HG02852 (cell line): ENCODE data around the gene TTLL12.

Experiments used
- ATAC-seq: cut with Tn5 transposase; IDR thresholded peaks from one replicate; pipeline ENCODE4 v1.9.1; 2021; ENCODE audit warnings: mild to moderate bottlenecking, moderate library complexity; ENCODE audit not compliant: unreplicated experiment

The TTLL12 gene

GRCh38 chr22:43186272-43187170, at the start of gene TTLL12:
Gene TTLL12, minus strand, starts transcription at chr22:43187134. Its CDS starts 65 bp downstream, at chr22:43187069.
- no peak for ATAC-seq

GRCh38 chr22:43235445-43236409, 48.8 kb upstream of the TTLL12 start:
- ATAC-seq, result no peak

GRCh38 chr22:43234264-43234988, 47.5 kb upstream of the TTLL12 start:
- no peak for ATAC-seq

GRCh38 chr22:43233529-43233928, 46.6 kb upstream of the TTLL12 start:
- no peak for ATAC-seq

- ATAC-seq, result no peak
Measured at GRCh38 chr22:43232445-43232844, 45.5 kb upstream of the TTLL12 start.

- no peak for ATAC-seq
Measured at GRCh38 chr22:43231724-43232034, 44.7 kb upstream of the TTLL12 start.

- ATAC-seq, result no peak
Measured at GRCh38 chr22:43230971-43231723, 44.2 kb upstream of the TTLL12 start.

- no peak for ATAC-seq
Measured at GRCh38 chr22:43230571-43230970, 43.6 kb upstream of the TTLL12 start.

GRCh38 chr22:43228863-43229262, 41.9 kb upstream of the TTLL12 start:
- no peak for ATAC-seq

- no peak for ATAC-seq
Measured at GRCh38 chr22:43228330-43228729, 41.4 kb upstream of the TTLL12 start.

GRCh38 chr22:43227239-43227630, 40.3 kb upstream of the TTLL12 start:
- ATAC-seq, result no peak

- ATAC-seq, result no peak
Measured at GRCh38 chr22:43226377-43227238, 39.7 kb upstream of the TTLL12 start.

GRCh38 chr22:43225609-43226008, 38.7 kb upstream of the TTLL12 start:
- ATAC-seq, result no peak

GRCh38 chr22:43222987-43223386, 36.1 kb upstream of the TTLL12 start:
- no peak for ATAC-seq

- ATAC-seq, result no peak
Measured at GRCh38 chr22:43222262-43222661, 35.3 kb upstream of the TTLL12 start.

GRCh38 chr22:43220625-43221380, 33.9 kb upstream of the TTLL12 start:
- ATAC-seq, result no peak

- ATAC-seq, result no peak
Measured at GRCh38 chr22:43218786-43219185, 31.9 kb upstream of the TTLL12 start.

GRCh38 chr22:43217285-43218030, 30.5 kb upstream of the TTLL12 start:
- ATAC-seq, result no peak
